DOHH2 (cell line): ENCODE results near the gene MAGOH.

ENCODE experiments used
- H3F3A ChIP-seq: fragments of 200-600 bp; sonication (generic), shearing (Covaris generic); 2 replicates; pipeline ENCODE4 v1.6.0; 2016; ENCODE audit warnings: antibody characterized with exemption, mild to moderate bottlenecking; ENCODE audit not compliant: control insufficient read depth, insufficient read depth
- H3K27ac ChIP-seq: fragments of 200-600 bp; sonication (generic); 2 replicates; pipeline ENCODE4 v1.5.1; 2014; ENCODE audit warnings: low read depth, mild to moderate bottlenecking, low read length, moderate library complexity
- H3K27me3 ChIP-seq: fragments of 200-600 bp; sonication (generic); 2 replicates; pipeline ENCODE4 v1.6.1; 2014; ENCODE audit warnings: mild to moderate bottlenecking, low read length, mixed read lengths; ENCODE audit not compliant: control insufficient read depth
- H3K36me3 ChIP-seq: fragments of 200-600 bp; sonication (generic); 2 replicates; pipeline ENCODE4 v1.6.1; 2014; ENCODE audit warnings: mild to moderate bottlenecking, low read length, moderate library complexity, mixed read lengths; ENCODE audit not compliant: control insufficient read depth
- H3K4me1 ChIP-seq: fragments of 200-600 bp; sonication (generic); 2 replicates; pipeline ENCODE4 v1.6.1; 2014; ENCODE audit warnings: mild to moderate bottlenecking, low read length, mixed read lengths; ENCODE audit not compliant: control insufficient read depth
- H3K4me2 ChIP-seq: fragments of 200-600 bp; sonication (generic); 2 replicates; pipeline ENCODE4 v1.6.0; 2014; ENCODE audit warnings: mild to moderate bottlenecking, low read length, moderate library complexity
- H3K4me3 ChIP-seq: fragments of 200-600 bp; sonication (generic); 2 replicates; pipeline ENCODE4 v1.5.1; 2014; ENCODE audit warnings: mild to moderate bottlenecking, low read length, mixed read lengths
- H3K79me2 ChIP-seq: fragments of 200-600 bp; sonication (generic); 2 replicates; pipeline ENCODE4 v1.6.1; 2014; ENCODE audit warnings: mild to moderate bottlenecking, low read length, mixed read lengths; ENCODE audit not compliant: control insufficient read depth
- H3K9me2 ChIP-seq: fragments of 200-600 bp; sonication (generic); replicated peaks from 2 replicates; pipeline ENCODE4 v1.6.1; 2014; ENCODE audit warnings: mild to moderate bottlenecking, low read length, mixed read lengths; ENCODE audit not compliant: control insufficient read depth
- H3K9me3 ChIP-seq: fragments of 200-600 bp; sonication (generic); 2 replicates; pipeline ENCODE4 v1.6.1; 2014; ENCODE audit warnings: antibody characterized with exemption, low read length, mixed read lengths; ENCODE audit not compliant: control insufficient read depth, insufficient read depth
- H4K20me1 ChIP-seq: fragments of 200-600 bp; sonication (generic); 2 replicates; pipeline ENCODE4 v1.6.0; 2014; ENCODE audit warnings: low read depth, mild to moderate bottlenecking, antibody characterized with exemption, low read length, moderate library complexity; ENCODE audit not compliant: control insufficient read depth, insufficient read depth
- CTCF ChIP-seq: fragments of 200-600 bp; sonication (generic); IDR thresholded peaks from one replicate; pipeline ENCODE4 v1.5.1; 2014; ENCODE audit warnings: antibody characterized with exemption, mild to moderate bottlenecking, low read depth, low read length; ENCODE audit not compliant: poor library complexity, severe bottlenecking
- EZH2phosphoT487 ChIP-seq: fragments of 200-600 bp; sonication (generic); IDR thresholded peaks from 2 replicates; pipeline ENCODE4 v1.6.1; 2017; ENCODE audit warnings: borderline replicate concordance, mild to moderate bottlenecking, antibody characterized with exemption, low read length, moderate library complexity, mixed read lengths

Gene MAGOH

DNA sequence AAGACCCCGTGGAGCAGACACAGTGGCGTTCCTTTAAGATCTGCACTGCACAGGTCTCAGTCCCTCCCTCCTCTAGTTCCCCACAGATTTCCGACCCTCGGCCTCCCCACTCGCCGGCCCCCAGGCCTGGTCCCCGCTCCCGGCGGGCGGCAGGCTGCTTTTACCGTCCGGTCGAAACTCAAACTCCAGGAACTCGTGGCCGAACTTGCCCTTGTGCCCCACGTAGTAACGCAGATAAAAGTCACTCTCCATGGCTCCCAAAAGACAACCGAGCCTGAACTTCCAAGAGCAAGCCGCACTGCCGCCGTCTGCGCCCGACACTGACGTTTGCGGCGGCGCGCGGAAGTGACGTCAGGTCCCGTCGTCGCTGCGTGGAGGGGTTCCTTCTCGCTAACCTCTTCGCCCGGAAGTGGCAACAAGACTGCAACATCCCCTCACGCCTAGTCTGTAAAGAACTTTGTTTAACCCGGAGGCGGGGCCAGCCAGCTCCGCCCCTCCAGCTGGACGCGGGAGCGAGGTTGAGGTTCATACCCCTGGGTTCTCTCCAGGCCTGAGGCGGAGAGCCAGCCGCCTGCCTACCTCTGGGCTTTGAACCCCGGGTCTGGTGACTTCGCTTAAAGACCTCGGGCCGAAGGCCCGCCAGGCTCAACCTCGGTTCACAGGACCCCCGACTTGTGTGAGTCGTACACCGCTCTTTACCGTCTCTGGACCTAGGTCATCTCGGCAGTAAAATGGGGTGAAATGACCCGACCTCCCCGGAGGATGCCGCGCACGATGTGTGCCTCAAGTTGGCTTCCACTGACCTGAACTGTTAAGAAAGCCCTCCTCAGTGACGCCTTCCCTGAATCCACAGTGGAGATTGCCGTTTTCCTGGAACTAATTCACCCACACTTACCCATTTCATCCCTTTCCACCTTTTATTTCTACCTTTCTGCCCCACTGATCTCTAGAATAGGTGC, at the start of gene MAGOH:
Gene MAGOH, minus strand, starts transcription at position 322 of the 959 bp plus-strand sequence. Its CDS starts 70 bp downstream, at position 252.
- no peaks in the 10 kb centered on the region for H3K9me2 ChIP-seq
- peak within 1 kb of the TSS; percentile 92 for H3K4me2 ChIP-seq
- peaks cover 19% of the 10 kb centered on the region for H3K4me1 ChIP-seq
- no peaks in the 10 kb centered on the region for H3K9me3 ChIP-seq
- H3K36me3 ChIP-seq, result peaks cover 37% of the 10 kb centered on the region
- H4K20me1 ChIP-seq, result peaks cover 11% of the 10 kb centered on the region; the same call in 1 of the 2 replicates
- H3K27ac ChIP-seq, result 0 out of 2 replicates have a peak within 1 kb of the TSS, but pooled peaks have one; percentile 4
- TF ChIP-seq CTCF (no peak), EZH2phosphoT487 (no peak)
- H3F3A ChIP-seq, result peaks cover 16% of the 10 kb centered on the region
- H3K79me2 ChIP-seq, result peaks cover 42% of the 10 kb centered on the region
- no peaks in the 10 kb centered on the region for H3K27me3 ChIP-seq
- H3K4me3 ChIP-seq, result peak within 1 kb of the TSS; percentile 100

- Histone ChIP-seq H3K4me2 (no peak overlapping the region), H3K4me3 (no peak overlapping the region), H3K4me1 (no peaks in the 10 kb centered on the region), H4K20me1 (peaks cover 4% of the 10 kb centered on the region; the same call in 1 of the 2 replicates), H3K79me2 (peaks cover 4% of the 10 kb centered on the region), H3K36me3 (peaks cover 69% of the 10 kb centered on the region), H3K9me3 (no peaks in the 10 kb centered on the region), H3K9me2 (no peaks in the 10 kb centered on the region), H3K27ac (no peak overlapping the region), H3K27me3 (no peaks in the 10 kb centered on the region), H3F3A (no peaks in the 10 kb centered on the region)
- TF ChIP-seq EZH2phosphoT487, result no peak
- no peak for TF ChIP-seq CTCF
These were observed 48.6 kb upstream of the MAGOH start for GRCh38 chr1:53286955-53287354.

- no peaks in the 10 kb centered on the region for H3K27me3 ChIP-seq
- no peak overlapping the region for H3K27ac ChIP-seq
- no peaks in the 10 kb centered on the region for H4K20me1 ChIP-seq
- no peaks in the 10 kb centered on the region for H3K9me3 ChIP-seq
- no peaks in the 10 kb centered on the region for H3F3A ChIP-seq
- H3K4me1 ChIP-seq, result no peaks in the 10 kb centered on the region
- no peak overlapping the region for H3K4me2 ChIP-seq
- H3K36me3 ChIP-seq, result peaks cover 67% of the 10 kb centered on the region
- TF ChIP-seq CTCF (no peak), EZH2phosphoT487 (no peak)
- H3K4me3 ChIP-seq, result no peak overlapping the region
- no peaks in the 10 kb centered on the region for H3K79me2 ChIP-seq
- H3K9me2 ChIP-seq, result no peaks in the 10 kb centered on the region
These were observed 47.8 kb upstream of the MAGOH start for GRCh38 chr1:53285969-53286760.
